Sigmoid colon (tissue), 7 donors: Measurements from ENCODE around the gene SALL1. TPM values are rescaled to one million over a fixed set of nuclear protein-coding genes. Genes with fewer than 3 reads are reported as not detected.

ENCODE experiments used
- DNase-seq: peaks from one replicate; pipeline ENCODE4 v3.0.0-alpha.2; 2019
- H3K27ac ChIP-seq, 4 donors: fragments of 200-600 bp; sonication (generic); one replicate each; pipeline ENCODE4 v1.5.1; 2016 to 2019; ENCODE audit warnings: mild to moderate bottlenecking in 1 of 4
- H3K27me3 ChIP-seq, 3 donors: fragments of 200-600 bp; sonication (generic); one replicate each; pipeline ENCODE4 v1.5.1; 2019; ENCODE audit warnings: mild to moderate bottlenecking in 1 of 3
- H3K36me3 ChIP-seq, 4 donors: fragments of 200-600 bp; sonication (generic); one replicate each; pipeline ENCODE4 v1.5.1; 2016 to 2019
- H3K4me1 ChIP-seq, 4 donors: fragments of 200-600 bp; sonication (generic); one replicate each; pipeline ENCODE4 v1.5.1; 2017 to 2019
- H3K4me3 ChIP-seq, 4 donors: fragments of 200-600 bp; sonication (generic); one replicate each; pipeline ENCODE4 v1.5.1; 2017 to 2019; ENCODE audit warnings: mild to moderate bottlenecking in 2 of 4, moderate library complexity in 1 of 4
- H3K9me3 ChIP-seq, 4 donors: fragments of 200-600 bp in 3 of 4; sonication (generic) in 3 of 4; one replicate each; pipeline versions ENCODE4 v1.5.1 to v1.6.1; 2013 to 2019
- CTCF ChIP-seq, 4 experiments: fragments of 450-650 bp in 3 of 4; fragments of 200-600 bp in 1 of 4; IDR thresholded peaks; one replicate each; pipeline ENCODE4 v1.5.1; 2016 to 2019; ENCODE audit warnings: antibody characterized with exemption in 4 of 4, mild to moderate bottlenecking in 3 of 4, moderate library complexity in 2 of 4
- EP300 ChIP-seq, 4 donors: sonication (generic); formaldehyde crosslinking; IDR thresholded peaks; one replicate each; pipeline ENCODE4 v1.6.1; 2017; ENCODE audit warnings: antibody characterized with exemption in 4 of 4
- POLR2A ChIP-seq, 2 donors: fragments of 450-650 bp; IDR thresholded peaks; one replicate each; pipeline ENCODE4 v1.6.1; 2016; ENCODE audit warnings: antibody characterized with exemption in 2 of 2, mild to moderate bottlenecking in 2 of 2, moderate library complexity in 2 of 2
- POLR2AphosphoS5 ChIP-seq, 4 donors: sonication (generic); formaldehyde crosslinking; IDR thresholded peaks; one replicate each; pipeline ENCODE4 v1.6.1; 2017; ENCODE audit warnings: antibody characterized with exemption in 4 of 4
- WGBS, 2 donors: extraction: QIAGEN DNeasy Blood & Tissue Kit; methylation state at CpG; one replicate each; pipeline ENCODE4 v1.1.7; 2013; 5-methylcytosine and 5-hydroxymethylcytosine counted together
- intact Hi-C: fragments of 100-400 bp; cut with DNase I; formaldehyde crosslinking; loops from one replicate; pipeline ENCODE4 v1.15.1; 2023
- polyA plus RNA-seq, 3 donors: library from polyadenylated mRNA; stranded (reverse); fragments of 200-250 nt; gene quantifications; one replicate each; pipeline ENCODE4 v1.2.3, GENCODE V29; 2013
- total RNA-seq, 4 donors: library from RNA; depleted of rRNA; stranded (reverse); fragments of >200 nt; gene quantifications; one replicate each; pipeline ENCODE4 v1.1.0, GENCODE V29; 2016
- donor health status: healthy with polysubstance abuse.
- donor health status: Bipolar disorder and iron deficiency.
- donor health status: healthy.

The SALL1 gene
- total and polyA plus RNA-seq, 7 donors: 0.46 to 0.64 (median 0.60) TPM; not detected in 4

GRCh38 chr16:51167170-51167895 is 16.3 kb upstream of the SALL1 start:
- Histone ChIP-seq H3K36me3 (no peaks in the 10 kb centered on the region), H3K4me3 (no peak overlapping the region), H3K27me3 (no peaks in the 10 kb centered on the region), H3K27ac (no peak overlapping the region), H3K4me1 (no peaks in the 10 kb centered on the region), H3K9me3 (no peaks in the 10 kb centered on the region)
- no peak for TF ChIP-seq EP300 (IDR thresholded peaks at IDR 0.05)
- no peak for TF ChIP-seq POLR2AphosphoS5 (IDR thresholded peaks at IDR 0.05)
- TF ChIP-seq CTCF (IDR thresholded peaks at IDR 0.05): no peak
- no peak for TF ChIP-seq POLR2A (IDR thresholded peaks at IDR 0.05)
- no peak for DNase-seq
- 48 to 67% methylated on average over 9 of the region's 9 CpGs for WGBS, 2 donors
- intact Hi-C loops: no loop called here

GRCh38 chr16:51166541-51166940 is 15.5 kb upstream of the SALL1 start:
- Histone ChIP-seq H3K36me3 (no peaks in the 10 kb centered on the region), H3K9me3 (no peaks in the 10 kb centered on the region), H3K27me3 (no peaks in the 10 kb centered on the region), H3K27ac (no peak overlapping the region), H3K4me3 (no peak overlapping the region), H3K4me1 (no peaks in the 10 kb centered on the region)
- 69 to 79% methylated on average over 3 of the region's 3 CpGs for WGBS, 2 donors
- no peak for TF ChIP-seq POLR2A (IDR thresholded peaks at IDR 0.05)
- no peak for DNase-seq
- intact Hi-C loops: no loop called here

DNA sequence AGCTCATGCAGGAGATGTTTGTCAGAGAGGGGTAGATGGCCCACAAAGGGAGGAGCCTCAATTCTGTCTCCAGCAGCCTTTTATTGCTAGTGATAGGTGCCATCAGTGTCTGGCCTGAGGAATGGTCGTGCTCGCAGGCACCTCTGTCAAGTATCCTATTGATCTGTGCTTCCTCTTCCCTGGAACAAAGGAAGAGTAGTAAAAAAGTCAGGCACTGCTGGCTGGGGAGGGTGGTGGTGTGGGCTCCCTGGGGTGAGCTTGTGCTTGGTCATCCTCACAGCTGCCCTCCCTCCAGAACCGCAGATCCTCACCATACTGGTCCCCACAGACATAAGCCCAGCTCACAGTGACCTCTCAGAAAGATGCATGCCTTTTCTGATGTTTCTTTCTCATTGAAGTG is 15.0 kb upstream of the SALL1 start:
- WGBS, 2 donors: 26 to 45% methylated on average over 3 of the region's 3 CpGs
- DNase-seq: no peak
- intact Hi-C loops: no loop called here
- no peak for TF ChIP-seq EP300 (IDR thresholded peaks at IDR 0.05)
- no peak for TF ChIP-seq POLR2A (IDR thresholded peaks at IDR 0.05)
- no peak for TF ChIP-seq POLR2AphosphoS5 (IDR thresholded peaks at IDR 0.05)
- TF ChIP-seq CTCF (IDR thresholded peaks at IDR 0.05): no peak
- Histone ChIP-seq H3K36me3 (no peaks in the 10 kb centered on the region), H3K4me3 (no peak overlapping the region), H3K27me3 (peaks cover 0 to 2% (median 0%) of the 10 kb centered on the region in 3 donors), H3K27ac (no peak overlapping the region), H3K4me1 (no peaks in the 10 kb centered on the region), H3K9me3 (no peaks in the 10 kb centered on the region)

GRCh38 chr16:51165043-51165442 is 14.0 kb upstream of the SALL1 start:
- H3K27ac ChIP-seq: no peak overlapping the region
- 77 to 84% methylated on average over 1 of the region's 1 CpG for WGBS, 2 donors

GRCh38 chr16:51164574-51164973 is 13.5 kb upstream of the SALL1 start:
- H3K27me3 ChIP-seq: peaks cover 0 to 17% (median 1%) of the 10 kb centered on the region in 3 donors
- no peaks in the 10 kb centered on the region for H3K4me1 ChIP-seq
- DNase-seq: no peak
- H3K27ac ChIP-seq: no peak overlapping the region
- H3K9me3 ChIP-seq: no peaks in the 10 kb centered on the region
- 88 to 92% methylated on average over 2 of the region's 2 CpGs for WGBS, 2 donors
- intact Hi-C loops: no loop called here
- TF ChIP-seq POLR2A (IDR thresholded peaks at IDR 0.05) (no peak), POLR2AphosphoS5 (IDR thresholded peaks at IDR 0.05) (no peak), EP300 (IDR thresholded peaks at IDR 0.05) (no peak), CTCF (IDR thresholded peaks at IDR 0.05) (no peak)
- H3K4me3 ChIP-seq: no peak overlapping the region
- H3K36me3 ChIP-seq: no peaks in the 10 kb centered on the region

More at GRCh38 chr16:51165043-51165442, 14.0 kb upstream of the SALL1 start:
- Histone ChIP-seq H3K4me3 (no peak overlapping the region), H3K36me3 (no peaks in the 10 kb centered on the region), H3K4me1 (no peaks in the 10 kb centered on the region), H3K9me3 (no peaks in the 10 kb centered on the region), H3K27me3 (peaks cover 0 to 12% (median 0%) of the 10 kb centered on the region in 3 donors)
- DNase-seq: no peak
- TF ChIP-seq CTCF (IDR thresholded peaks at IDR 0.05) (no peak), POLR2A (IDR thresholded peaks at IDR 0.05) (no peak), EP300 (IDR thresholded peaks at IDR 0.05) (no peak), POLR2AphosphoS5 (IDR thresholded peaks at IDR 0.05) (no peak)
- intact Hi-C loops: no loop called here
